DMS79 treated with DMSO at 0.1 percent for 48 hours (cell line): Measurements from ENCODE around the gene PARD3B.
A peak's percentile ranks its signal among the peaks of the same experiment; 100 is the strongest.

Source experiments
- DNase-seq: peaks from one replicate; lab custom pipeline; 2025; lab: John Stamatoyannopoulos, UW

The PARD3B gene

GRCh38 chr2:205060269-205060668 is 515.0 kb downstream of the PARD3B start:
- DNase-seq: no peak

- DNase-seq: no peak
These were observed 520.8 kb downstream of the PARD3B start for GRCh38 chr2:205066081-205066480.

- no peak for DNase-seq
These were observed 524.7 kb downstream of the PARD3B start for GRCh38 chr2:205069928-205070327.

GRCh38 chr2:205070889-205071288 is 525.6 kb downstream of the PARD3B start:
- no peak for DNase-seq

GRCh38 chr2:205073433-205074020 is 528.3 kb downstream of the PARD3B start:
- no peak for DNase-seq

GRCh38 chr2:205076405-205076804 is 531.1 kb downstream of the PARD3B start:
- no peak for DNase-seq

- no peak for DNase-seq
These were observed 531.9 kb downstream of the PARD3B start for GRCh38 chr2:205077159-205077558.

GRCh38 chr2:205078762-205079161 is 533.5 kb downstream of the PARD3B start:
- DNase-seq: no peak

GRCh38 chr2:205079173-205079572 is 533.9 kb downstream of the PARD3B start:
- no peak for DNase-seq

- DNase-seq: no peak
These were observed 541.4 kb downstream of the PARD3B start for GRCh38 chr2:205086662-205087061.

- DNase-seq: no peak
These were observed 542.6 kb downstream of the PARD3B start for GRCh38 chr2:205087862-205088261.

GRCh38 chr2:205089958-205090357 is 544.7 kb downstream of the PARD3B start:
- DNase-seq: no peak

GRCh38 chr2:205091411-205091810 is 546.1 kb downstream of the PARD3B start:
- DNase-seq: no peak

GRCh38 chr2:205094031-205094430 is 548.8 kb downstream of the PARD3B start:
- DNase-seq: no peak

GRCh38 chr2:205103699-205104098 is 558.4 kb downstream of the PARD3B start:
- DNase-seq: no peak

GRCh38 chr2:205107810-205108209 is 562.5 kb downstream of the PARD3B start:
- DNase-seq: no peak

GRCh38 chr2:205115511-205115910 is 570.2 kb downstream of the PARD3B start:
- no peak for DNase-seq

- no peak for DNase-seq
These were observed 571.9 kb downstream of the PARD3B start for GRCh38 chr2:205117125-205117524.

GRCh38 chr2:205119136-205119535 is 573.9 kb downstream of the PARD3B start:
- no peak for DNase-seq

GRCh38 chr2:205128726-205129125 is 583.5 kb downstream of the PARD3B start:
- no peak for DNase-seq

GRCh38 chr2:205129531-205129930 is 584.3 kb downstream of the PARD3B start:
- DNase-seq: no peak

GRCh38 chr2:205130111-205130829 is 585.0 kb downstream of the PARD3B start:
- no peak for DNase-seq

- DNase-seq: peak; percentile 57
These were observed 588.3 kb downstream of the PARD3B start for GRCh38 chr2:205133544-205133943.

GRCh38 chr2:205138735-205139134 is 593.5 kb downstream of the PARD3B start:
- DNase-seq: no peak
